22Rv1 (cell line): Measurements from ENCODE around the gene NLN.
"Not testable (repeated sequence)": the region's sequence is repeated elsewhere in the genome, so short reads cannot be mapped to it uniquely, and the experiment has no call there.

ENCODE experiments used
- CTCF ChIP-seq: fragments of 450-650 bp; IDR thresholded peaks from 2 replicates; pipeline ENCODE4 v1.5.1; 2017; ENCODE audit warnings: mild to moderate bottlenecking
- ZFX ChIP-seq: fragments of 450-650 bp; IDR thresholded peaks from 2 replicates; pipeline ENCODE4 v1.6.1; 2017; ENCODE audit warnings: antibody characterized with exemption, borderline replicate concordance

- TF ChIP-seq CTCF, ZFX: not testable (repeated sequence)
Measured at GRCh38 chr5:65734196-65734775, 12.3 kb downstream of the NLN start.
